HepG2 (cell line): ENCODE measurements around the gene CHCHD3. TPM values are rescaled to one million over a fixed set of nuclear protein-coding genes. Genes with fewer than 3 reads are reported as not detected.

ENCODE experiments used
- ATAC-seq: fragments of 200-7000 bp; cut with Tn5 transposase; 3 replicates; pipeline ENCODE4 v1.9.1; 2020; ENCODE audit warnings: mild to moderate bottlenecking, moderate library complexity
- BruUV-seq: library from RNA; stranded (reverse); fragments of 400-500 nt; replicated peaks from 2 replicates; lab custom pipeline; 2021; lab: Mats Ljungman, UMichigan
- CTCF ChIA-PET: fragments of 300-600 bp; formaldehyde crosslinking; extraction: SDS; loops from one replicate; lab custom pipeline; 2021; ENCODE audit warnings: low total read pairs, inconsistent platforms, low intra/inter-chr PET ratio; lab: Yijun Ruan, JAX
- POLR2A ChIA-PET: fragments of 350-600 bp; sonication (Branson Sonifier 250); formaldehyde crosslinking; loops from one replicate; lab custom pipeline; 2020; ENCODE audit warnings: antibody characterized with exemption, inconsistent platforms; lab: Yijun Ruan, JAX
- DNase-seq: peaks from one replicate; pipeline ENCODE4 v3.0.0-alpha.2; 2015; ENCODE audit warnings: low spot score
- FAIRE-seq: peaks from 3 replicates; lab custom pipeline; 2011; peaks lifted over from hg19 to GRCh38; lab: Jason Lieb, UNC
- H2AFZ ChIP-seq: one replicate; pipeline ENCODE4 v1.6.1; 2011; ENCODE audit warnings: low read length, inconsistent platforms
- H3K27ac ChIP-seq: fragments of 300-600 bp; 3 replicates; pipeline ENCODE4 v1.8.0; 2011; ENCODE audit warnings: mixed run types, mild to moderate bottlenecking, mixed read lengths, low read length, inconsistent platforms; ENCODE audit not compliant: insufficient read depth; ENCODE audit errors: extremely low read length
- H3K27me3 ChIP-seq, 2 experiments: fragments of 200-600 bp in 1 of 2; 2 replicates in 1 of 2; 3 replicates in 1 of 2; pipeline versions ENCODE4 v1.6.0 to v1.8.0; 2011; ENCODE audit warnings: low read length in 2 of 2, mild to moderate bottlenecking in 2 of 2, moderate library complexity in 2 of 2, inconsistent platforms in 1 of 2; ENCODE audit not compliant: insufficient read depth in 2 of 2, control insufficient read depth in 1 of 2
- H3K36me3 ChIP-seq, 2 experiments: fragments of 200-600 bp in 1 of 2; replicated peaks in 1 of 2; 2 replicates in 1 of 2; 3 replicates in 1 of 2; pipeline versions ENCODE4 v1.5.1 to v1.8.0; 2011; ENCODE audit warnings: low read length in 2 of 2, inconsistent platforms in 1 of 2; ENCODE audit not compliant: insufficient read depth in 2 of 2, control insufficient read depth in 1 of 2
- H3K4me1 ChIP-seq: 2 replicates; pipeline ENCODE4 v1.5.1; 2012; ENCODE audit warnings: low read length, inconsistent platforms; ENCODE audit not compliant: insufficient read depth
- H3K4me2 ChIP-seq: 2 replicates; pipeline ENCODE4 v1.6.0; 2011; ENCODE audit warnings: low read depth, low read length, inconsistent platforms
- H3K4me3 ChIP-seq, 3 experiments: fragments of 200-600 bp in 1 of 3; sonication (generic), shearing (Covaris generic) in 1 of 3; replicated peaks in 1 of 3; 2 replicates each; pipeline ENCODE4 v1.5.1; 2011 to 2016; ENCODE audit warnings: low read length in 3 of 3, inconsistent platforms in 2 of 3, low read depth in 2 of 3, mild to moderate bottlenecking in 2 of 3, control low read depth in 1 of 3, mixed read lengths in 1 of 3; ENCODE audit not compliant: insufficient read depth in 1 of 3
- H3K79me2 ChIP-seq: one replicate; pipeline ENCODE4 v1.6.1; 2011; ENCODE audit warnings: low read length, inconsistent platforms; ENCODE audit not compliant: insufficient read depth
- H3K9ac ChIP-seq: 2 replicates; pipeline ENCODE4 v1.6.0; 2011; ENCODE audit warnings: mild to moderate bottlenecking, low read depth, low read length, inconsistent platforms; ENCODE audit not compliant: insufficient read depth
- H3K9me3 ChIP-seq: 2 replicates; pipeline ENCODE4 v1.5.1; 2012; ENCODE audit warnings: mild to moderate bottlenecking, low read length
- H4K20me1 ChIP-seq: 2 replicates; pipeline ENCODE4 v1.6.0; 2011; ENCODE audit warnings: inconsistent platforms, mild to moderate bottlenecking, low read length, moderate library complexity; ENCODE audit not compliant: insufficient read depth
- DPF2 ChIP-seq: sonication (generic); formaldehyde crosslinking; IDR thresholded peaks from 2 replicates; pipeline ENCODE4 v1.4.0; 2020; ENCODE audit warnings: mild to moderate bottlenecking, low read depth, missing genetic modification reagents, borderline replicate concordance
- FOXA3 ChIP-seq: IDR thresholded peaks from 2 replicates; pipeline ENCODE4 v1.6.1; 2016; ENCODE audit warnings: missing genetic modification reagents, missing compliant biosample characterization
- FOXJ3 ChIP-seq: sonication (generic); formaldehyde crosslinking; IDR thresholded peaks from 2 replicates; pipeline ENCODE4 v1.4.0; 2020; ENCODE audit warnings: missing genetic modification reagents, mild to moderate bottlenecking, borderline replicate concordance
- KDM2A ChIP-seq: sonication (generic); formaldehyde crosslinking; IDR thresholded peaks from 2 replicates; pipeline ENCODE4 v1.4.0; 2020; ENCODE audit warnings: low read depth, missing genetic modification reagents, borderline replicate concordance
- KLF6 ChIP-seq: IDR thresholded peaks from 2 replicates; pipeline ENCODE4 v1.8.0; 2016; ENCODE audit warnings: missing biosample characterization, missing genetic modification reagents
- MXD4 ChIP-seq: IDR thresholded peaks from 2 replicates; pipeline ENCODE4 v1.6.1; 2016; ENCODE audit warnings: mild to moderate bottlenecking, missing biosample characterization, missing genetic modification reagents
- MYC ChIP-seq: sonication (generic); formaldehyde crosslinking; IDR thresholded peaks from 2 replicates; pipeline ENCODE4 v1.9.0; 2021; ENCODE audit warnings: missing genetic modification reagents, borderline replicate concordance
- PITX1 ChIP-seq: sonication (generic); formaldehyde crosslinking; IDR thresholded peaks from 2 replicates; pipeline ENCODE4 v1.5.1; 2020; ENCODE audit warnings: mild to moderate bottlenecking, missing genetic modification reagents
- SP2 ChIP-seq: sonication (generic); formaldehyde crosslinking; IDR thresholded peaks from 2 replicates; pipeline ENCODE4 v1.5.1; 2020; ENCODE audit warnings: mild to moderate bottlenecking, missing genetic modification reagents
- TFDP1 ChIP-seq: IDR thresholded peaks from 2 replicates; pipeline ENCODE4 v1.6.1; 2016; ENCODE audit warnings: missing compliant biosample characterization, missing genetic modification reagents, borderline replicate concordance
- ZBTB21 ChIP-seq: sonication (generic); formaldehyde crosslinking; IDR thresholded peaks from 2 replicates; pipeline ENCODE4 v1.4.0; 2020; ENCODE audit warnings: missing genetic modification reagents
- ZNF33A ChIP-seq: sonication (generic); formaldehyde crosslinking; IDR thresholded peaks from 2 replicates; pipeline ENCODE4 v1.5.1; 2020; ENCODE audit warnings: missing genetic modification reagents, mild to moderate bottlenecking, moderate library complexity, borderline replicate concordance
- ZNF703 ChIP-seq: sonication (generic); formaldehyde crosslinking; IDR thresholded peaks from 2 replicates; pipeline ENCODE4 v1.5.1; 2020; ENCODE audit warnings: missing genetic modification reagents, mild to moderate bottlenecking, moderate library complexity, borderline replicate concordance
- ZNF781 ChIP-seq: sonication (generic); formaldehyde crosslinking; IDR thresholded peaks from 2 replicates; pipeline ENCODE4 v1.5.1; 2020; ENCODE audit warnings: borderline replicate concordance, mild to moderate bottlenecking, missing genetic modification reagents; ENCODE audit errors: not compliant biosample characterization
- in situ Hi-C: cut with HindIII; loops from 2 replicates; pipeline ENCODE4 v1.10.0; 2017; ENCODE audit warnings: low pct_unique_long_range_greater_than_20kb; ENCODE audit not compliant: extremely low pct_ligation_motif_present
- intact Hi-C: fragments of 100-400 bp; cut with micrococcal nuclease; formaldehyde crosslinking; loops from one replicate; pipeline ENCODE4 v1.10.0; 2022; ENCODE audit not compliant: unreplicated experiment
- polyA plus RNA-seq, 8 experiments: library from polyadenylated mRNA; depleted of rRNA in 3 of 8; stranded (reverse) in 7 of 8; unstranded in 1 of 8; fragments of >200 nt; fragmentation: Illumina TruSeq in 4 of 8; extraction: Trizol in 4 of 8; gene quantifications; 2 replicates each; pipeline versions ENCODE4 v1.2.1 to v1.2.3, GENCODE V29; 2011 to 2016; ENCODE audit warnings: low read depth in 4 of 8, missing spikeins in 1 of 8, mixed read lengths in 1 of 8; ENCODE audit not compliant: insufficient read depth in 1 of 8
- total RNA-seq, 5 experiments: library from RNA; depleted of rRNA; stranded (reverse); fragments of >200 nt; fragmentation: Illumina TruSeq; extraction: Trizol; gene quantifications; 2 replicates each; pipeline ENCODE4 v1.2.3, GENCODE V29; 2016; ENCODE audit warnings: low read depth in 1 of 5
- TF ChIP-seq, protein P1 (sequence below): sonication (generic); formaldehyde crosslinking; IDR thresholded peaks from 2 replicates; pipeline ENCODE4 v1.5.0; 2020; ENCODE audit warnings: missing genetic modification reagents

CHCHD3 gene
- total and polyA plus RNA-seq, 2 of the 13 experiments (the other 11 are each of a cell fraction or from before 2014, with no cell fraction given) = 32.7 to 86.8 TPM

- TF ChIP-seq TFDP1 = no peak
- TF ChIP-seq PITX1 = no peak
- no peak for TF ChIP-seq MXD4 (CRISPR knock-in tag)
- TF ChIP-seq ZNF703 = no peak
- no peak for TF ChIP-seq ZNF781 (CRISPR knock-in tag)
- TF ChIP-seq SP2 = no peak
- TF ChIP-seq MYC (CRISPR knock-in tag) = no peak
- no peak for TF ChIP-seq ZNF33A (CRISPR knock-in tag)
- TF ChIP-seq ZBTB21 (CRISPR knock-in tag) = no peak
- TF ChIP-seq DPF2 (CRISPR knock-in tag) = no peak
- no peak for TF ChIP-seq KDM2A (CRISPR knock-in tag)
- no peak for TF ChIP-seq KLF6
- TF ChIP-seq FOXJ3 (CRISPR knock-in tag) = no peak
- no peak for TF ChIP-seq FOXA3 (CRISPR knock-in tag)
- TF ChIP-seq, protein P1, sequence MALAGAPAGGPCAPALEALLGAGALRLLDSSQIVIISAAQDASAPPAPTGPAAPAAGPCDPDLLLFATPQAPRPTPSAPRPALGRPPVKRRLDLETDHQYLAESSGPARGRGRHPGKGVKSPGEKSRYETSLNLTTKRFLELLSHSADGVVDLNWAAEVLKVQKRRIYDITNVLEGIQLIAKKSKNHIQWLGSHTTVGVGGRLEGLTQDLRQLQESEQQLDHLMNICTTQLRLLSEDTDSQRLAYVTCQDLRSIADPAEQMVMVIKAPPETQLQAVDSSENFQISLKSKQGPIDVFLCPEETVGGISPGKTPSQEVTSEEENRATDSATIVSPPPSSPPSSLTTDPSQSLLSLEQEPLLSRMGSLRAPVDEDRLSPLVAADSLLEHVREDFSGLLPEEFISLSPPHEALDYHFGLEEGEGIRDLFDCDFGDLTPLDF (CRISPR knock-in tag) = no peak
- Histone ChIP-seq H3K4me3 (no peak overlapping the region), H3K4me2 (no peak overlapping the region), H3K36me3 (no peaks in the 10 kb centered on the region), H3K9me3 (no peaks in the 10 kb centered on the region), H4K20me1 (no peaks in the 10 kb centered on the region), H3K79me2 (no peaks in the 10 kb centered on the region), H3K27me3 (peaks cover 1 to 12% of the 10 kb centered on the region in 2 experiments; a peak in 1 of 5 replicates), H3K9ac (no peak overlapping the region), H2AFZ (no peak overlapping the region), H3K4me1 (no peaks in the 10 kb centered on the region), H3K27ac (no peak overlapping the region)
- BruUV-seq = no TSS peak
- intact Hi-C loops (no loop called here), in situ Hi-C loops (no loop called here)
- ATAC-seq (no peak), DNase-seq (no peak), FAIRE-seq (no peak)
- ChIA-PET POLR2A (no interaction called here), CTCF (no interaction called here)
Measured at GRCh38 chr7:133109816-133110215, 27.9 kb upstream of the CHCHD3 start.
